ENCODE results near the gene NUPR2.

- no peak for TF ChIP-seq CTCF (IDR thresholded peaks at IDR 0.05)
- TF ChIP-seq POLR2A (IDR thresholded peaks at IDR 0.05): no peak
- TF ChIP-seq EP300 (IDR thresholded peaks at IDR 0.05): no peak
Observed at GRCh38 chr7:56087445-56087844, 28.8 kb downstream of the NUPR2 start.

Measured in tibial nerve (tissue), 4 donors.